Lower leg skin (tissue), 4 donors: Measurements from ENCODE around the gene ROR1. TPM values are rescaled to one million over a fixed set of nuclear protein-coding genes. Genes with fewer than 3 reads are reported as not detected.

Source experiments
- DNase-seq, 2 donors: peaks; one replicate each; pipeline ENCODE4 v3.0.0-alpha.2; 2019; ENCODE audit warnings: low spot score in 2 of 2
- H3K4me3 ChIP-seq: fragments of 200-600 bp; sonication (generic); 2 replicates; pipeline ENCODE4 v1.5.1; 2017; ENCODE audit warnings: mild to moderate bottlenecking, low read depth; ENCODE audit not compliant: poor library complexity, severe bottlenecking
- POLR2A ChIP-seq, 2 donors: fragments of 450-650 bp; IDR thresholded peaks; one replicate each; pipeline ENCODE4 v1.6.1; 2016 to 2017; ENCODE audit warnings: antibody characterized with exemption in 2 of 2, mild to moderate bottlenecking in 1 of 2, moderate library complexity in 1 of 2
- WGBS, 2 donors: methylation state at CpG; one replicate each; pipeline ENCODE4 v1.1.5; 2018; 5-methylcytosine and 5-hydroxymethylcytosine counted together
- intact Hi-C: fragments of 100-400 bp; cut with DNase I; formaldehyde crosslinking; loops from one replicate; pipeline ENCODE4 v1.15.0; 2023; ENCODE audit warnings: low total_unique reads
- total RNA-seq, 4 donors: library from RNA; depleted of rRNA; stranded (reverse); fragments of >200 nt; gene quantifications; one replicate each; pipeline ENCODE4 v1.1.0, GENCODE V29; 2016
- TF ChIP-seq, protein P1 (sequence below), 3 donors: fragments of 450-650 bp; IDR thresholded peaks; one replicate each; pipeline ENCODE4 v1.5.1; 2016; ENCODE audit warnings: antibody characterized with exemption in 3 of 3, mild to moderate bottlenecking in 3 of 3, moderate library complexity in 2 of 3

Gene ROR1
- total RNA-seq, 4 donors from 2014 or later = 12.9 to 28.6 (median 22.5) TPM

DNA sequence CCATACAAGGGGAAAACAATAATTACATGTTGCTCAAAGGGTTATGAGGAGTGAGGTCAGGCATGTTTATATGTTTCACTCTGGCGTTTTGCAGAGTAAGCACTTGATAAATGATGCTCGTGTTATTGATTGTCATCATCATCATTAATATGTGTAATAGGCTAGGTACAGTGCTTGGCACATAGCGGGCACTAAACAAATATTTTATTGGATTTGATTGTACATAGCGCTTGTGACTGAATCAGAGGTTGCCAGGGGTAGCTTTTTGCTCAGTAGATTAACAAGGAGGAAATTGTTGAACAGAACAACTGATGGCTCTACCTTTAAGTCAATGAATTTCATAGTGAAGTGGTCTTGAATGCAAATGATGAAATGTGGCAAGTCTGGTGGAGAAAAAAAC is 91.7 kb downstream of the ROR1 start:
- intact Hi-C loops = no loop called here
- 79 to 87% methylated on average over 4 of the region's 4 CpGs for whole genome bisulfite sequencing, 2 donors
- TF ChIP-seq, protein P1, sequence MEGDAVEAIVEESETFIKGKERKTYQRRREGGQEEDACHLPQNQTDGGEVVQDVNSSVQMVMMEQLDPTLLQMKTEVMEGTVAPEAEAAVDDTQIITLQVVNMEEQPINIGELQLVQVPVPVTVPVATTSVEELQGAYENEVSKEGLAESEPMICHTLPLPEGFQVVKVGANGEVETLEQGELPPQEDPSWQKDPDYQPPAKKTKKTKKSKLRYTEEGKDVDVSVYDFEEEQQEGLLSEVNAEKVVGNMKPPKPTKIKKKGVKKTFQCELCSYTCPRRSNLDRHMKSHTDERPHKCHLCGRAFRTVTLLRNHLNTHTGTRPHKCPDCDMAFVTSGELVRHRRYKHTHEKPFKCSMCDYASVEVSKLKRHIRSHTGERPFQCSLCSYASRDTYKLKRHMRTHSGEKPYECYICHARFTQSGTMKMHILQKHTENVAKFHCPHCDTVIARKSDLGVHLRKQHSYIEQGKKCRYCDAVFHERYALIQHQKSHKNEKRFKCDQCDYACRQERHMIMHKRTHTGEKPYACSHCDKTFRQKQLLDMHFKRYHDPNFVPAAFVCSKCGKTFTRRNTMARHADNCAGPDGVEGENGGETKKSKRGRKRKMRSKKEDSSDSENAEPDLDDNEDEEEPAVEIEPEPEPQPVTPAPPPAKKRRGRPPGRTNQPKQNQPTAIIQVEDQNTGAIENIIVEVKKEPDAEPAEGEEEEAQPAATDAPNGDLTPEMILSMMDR (IDR thresholded peaks at IDR 0.05) = no peak
- no peak for TF ChIP-seq POLR2A (IDR thresholded peaks at IDR 0.05)
- no peak for DNase-seq
- no peak overlapping the region for H3K4me3 ChIP-seq

DNA sequence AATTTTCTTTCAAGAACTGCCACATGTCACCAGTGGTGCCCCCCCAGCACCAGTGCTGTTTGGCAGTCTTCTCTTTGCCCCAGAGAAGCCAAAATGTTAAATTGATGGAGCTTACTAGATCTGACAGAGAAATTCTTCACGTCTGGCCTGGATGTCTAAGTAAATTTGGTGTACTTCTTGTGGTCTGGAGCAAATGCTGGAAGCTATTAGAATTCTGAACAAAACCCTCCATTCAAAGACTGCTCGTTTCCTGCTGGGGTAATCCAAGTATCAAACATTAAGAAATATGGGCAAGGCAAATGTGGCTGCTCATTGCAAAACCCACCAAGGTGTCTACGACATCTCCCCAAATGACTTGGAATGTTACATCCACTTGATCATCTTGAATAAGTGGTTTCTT is 92.3 kb downstream of the ROR1 start:
- intact Hi-C loops = no loop called here
- no peak overlapping the region for H3K4me3 ChIP-seq
- DNase-seq = no peak
- WGBS, 2 donors = 72 to 76% methylated on average over 3 of the region's 3 CpGs
- TF ChIP-seq POLR2A (IDR thresholded peaks at IDR 0.05) = no peak
- TF ChIP-seq, protein P1 (IDR thresholded peaks at IDR 0.05) = no peak

DNA sequence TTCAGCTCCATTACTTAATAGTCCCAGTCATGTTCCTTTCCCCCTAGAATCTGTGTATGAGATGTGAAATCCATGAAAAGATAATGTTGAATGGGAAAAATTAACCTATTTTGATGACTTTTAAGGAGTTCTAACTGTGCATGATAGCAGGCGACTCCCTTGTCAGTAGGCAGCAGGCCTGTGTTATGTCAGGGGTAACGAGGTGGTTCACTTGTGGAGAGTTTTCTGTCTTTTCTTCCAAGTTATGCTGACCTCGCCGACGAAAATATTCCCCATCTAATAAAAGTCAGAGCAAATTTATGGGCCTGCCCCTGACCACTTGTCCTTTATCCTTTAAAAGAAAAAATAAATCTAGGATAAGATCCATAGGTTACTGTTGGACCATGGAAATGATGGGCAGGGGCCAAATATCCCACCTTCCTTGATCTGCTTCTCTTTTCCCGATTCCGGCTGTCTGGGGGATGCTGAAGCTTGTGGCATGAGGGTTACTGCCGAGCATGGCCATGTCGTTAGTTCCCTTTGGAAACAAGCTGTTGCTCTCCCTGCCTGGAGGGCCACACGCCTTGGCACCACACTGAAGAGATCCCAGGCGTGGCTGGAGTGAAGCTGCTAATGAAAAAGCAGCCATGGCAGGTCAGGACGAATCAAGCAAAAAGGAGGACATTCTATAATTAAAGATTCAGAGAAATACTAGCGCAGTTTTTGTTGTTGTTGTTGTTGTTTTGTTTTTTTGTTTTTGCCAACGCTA is 93.8 kb downstream of the ROR1 start:
- TF ChIP-seq, protein P1 (IDR thresholded peaks at IDR 0.05) = no peak
- TF ChIP-seq POLR2A (IDR thresholded peaks at IDR 0.05) = no peak
- intact Hi-C loops = no loop called here
- H3K4me3 ChIP-seq = no peak overlapping the region
- no peak for DNase-seq
- WGBS, 2 donors = 65 to 70% methylated on average over 14 of the region's 14 CpGs

DNA sequence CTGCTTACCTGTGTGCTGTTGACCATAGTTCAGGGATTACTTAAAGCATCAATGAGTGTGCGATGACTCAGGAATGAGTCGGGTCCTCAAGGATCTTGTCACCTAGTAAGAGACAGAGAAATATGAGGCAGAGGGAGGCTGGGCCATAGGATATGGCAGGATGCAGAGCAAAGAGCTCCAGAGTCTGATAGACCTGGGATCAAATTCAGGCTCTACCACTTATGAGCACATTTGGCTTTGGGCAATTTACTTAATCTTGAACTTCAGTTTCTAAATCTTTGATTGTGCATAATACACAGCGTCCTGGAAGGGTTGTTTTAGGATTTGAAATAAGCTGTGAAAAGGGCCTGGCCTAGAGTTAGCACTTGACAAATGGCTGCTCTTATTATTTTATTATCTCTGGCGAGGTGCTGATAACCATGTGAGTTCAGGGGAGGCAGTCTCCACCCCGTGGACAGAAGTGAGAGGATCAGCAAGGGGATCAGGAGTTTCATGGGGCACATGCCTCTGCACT is 94.5 kb downstream of the ROR1 start:
- WGBS, 2 donors = 45 to 46% methylated on average over 5 of the region's 5 CpGs
- no peak overlapping the region for H3K4me3 ChIP-seq
- intact Hi-C loops = no loop called here
- DNase-seq = no peak
- TF ChIP-seq POLR2A (IDR thresholded peaks at IDR 0.05) = no peak
- TF ChIP-seq, protein P1 (IDR thresholded peaks at IDR 0.05) = no peak

DNA sequence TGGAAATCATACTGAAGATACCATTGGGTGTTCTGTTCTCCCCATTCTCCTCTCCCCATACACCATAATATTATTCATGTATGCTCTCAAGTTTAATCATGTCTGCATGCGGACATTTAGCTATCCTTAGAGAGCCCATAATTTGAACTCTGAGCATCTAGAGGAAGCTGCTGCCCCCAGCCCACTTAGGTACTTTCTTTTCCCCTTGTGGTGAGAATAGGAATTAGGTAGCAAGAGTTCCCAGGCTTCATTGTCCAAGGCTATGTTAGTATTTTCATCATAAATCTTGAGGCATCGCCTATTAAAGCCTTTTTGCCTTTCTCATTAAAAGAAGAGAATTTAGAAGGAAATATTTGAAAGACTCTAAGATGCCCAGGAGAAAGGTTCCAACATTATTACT is 96.3 kb downstream of the ROR1 start:
- DNase-seq = no peak
- intact Hi-C loops = no loop called here
- no peak overlapping the region for H3K4me3 ChIP-seq
- WGBS, 2 donors = 94% methylated on average over 2 of the region's 2 CpGs
- no peak for TF ChIP-seq POLR2A (IDR thresholded peaks at IDR 0.05)
- TF ChIP-seq, protein P1 (IDR thresholded peaks at IDR 0.05) = no peak
